ENCODE measurements around the gene TEX44. TPM values are rescaled to one million over a fixed set of nuclear protein-coding genes. Genes with fewer than 3 reads are reported as not detected.

The TEX44 gene
- total RNA-seq, 1 donor from 2014 or later, result not detected

GRCh38 chr2:231605607-231606091, 13.0 kb downstream of the TEX44 start:
- no peak for DNase-seq

- DNase-seq, result no peak
Measured at GRCh38 chr2:231606941-231607340, 14.3 kb downstream of the TEX44 start.

- DNase-seq, result peak; percentile 60
Measured at GRCh38 chr2:231611273-231612108, 18.8 kb downstream of the TEX44 start.

GRCh38 chr2:231612109-231612455, 19.4 kb downstream of the TEX44 start:
- DNase-seq, result peak; percentile 74

- DNase-seq, result peak; percentile 97
Measured at GRCh38 chr2:231612456-231613330, 20.0 kb downstream of the TEX44 start.

GRCh38 chr2:231613331-231613662, 20.6 kb downstream of the TEX44 start:
- DNase-seq, result peak; percentile 62

- DNase-seq, result peak; percentile 95
Measured at GRCh38 chr2:231613663-231614558, 21.2 kb downstream of the TEX44 start.

- DNase-seq, result peak; percentile 70
Measured at GRCh38 chr2:231614559-231615057, 21.9 kb downstream of the TEX44 start.

GRCh38 chr2:231615058-231615671, 22.5 kb downstream of the TEX44 start:
- no peak for DNase-seq

GRCh38 chr2:231616296-231616695, 23.6 kb downstream of the TEX44 start:
- no peak for DNase-seq

GRCh38 chr2:231617059-231617926, 24.6 kb downstream of the TEX44 start:
- peak; percentile 29 for DNase-seq

- peak; percentile 29 for DNase-seq
Measured at GRCh38 chr2:231621051-231621879, 28.6 kb downstream of the TEX44 start.

GRCh38 chr2:231622963-231623362, 30.3 kb downstream of the TEX44 start:
- no peak for DNase-seq

- no peak for DNase-seq
Measured at GRCh38 chr2:231626449-231626848, 33.8 kb downstream of the TEX44 start.

GRCh38 chr2:231627384-231628120, 34.9 kb downstream of the TEX44 start:
- no peak for DNase-seq

- DNase-seq, result no peak
Measured at GRCh38 chr2:231632559-231633142, 40.0 kb downstream of the TEX44 start.

- no peak for DNase-seq
Measured at GRCh38 chr2:231633241-231633976, 40.7 kb downstream of the TEX44 start.

GRCh38 chr2:231634412-231634811, 41.7 kb downstream of the TEX44 start:
- DNase-seq, result no peak

Measured in dermis blood vessel endothelial cell (primary cell).